ENCODE data around the gene TSKU.
A peak's percentile ranks its signal among the peaks of the same experiment; 100 is the strongest.

The TSKU gene

DNA sequence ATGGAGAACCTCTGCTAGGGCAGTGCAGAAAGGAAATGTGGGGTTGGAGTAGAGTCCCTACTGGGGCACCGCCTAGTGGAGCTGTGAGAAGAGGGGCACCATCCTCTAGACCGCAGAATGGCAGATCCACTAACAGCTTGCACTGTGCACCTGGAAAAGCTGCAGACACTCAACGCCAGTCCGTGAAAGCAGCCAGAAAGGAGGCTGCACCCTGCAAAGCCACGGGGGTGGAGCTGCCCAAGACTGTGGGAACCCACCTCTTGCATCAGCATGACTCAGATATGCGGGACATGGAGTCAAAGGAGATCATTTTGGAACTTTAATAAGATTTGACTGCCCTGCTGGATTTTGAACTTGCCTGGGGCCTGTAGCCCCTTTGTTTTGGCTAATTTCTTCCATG is 8.7 kb downstream of the TSKU start:
- Histone ChIP-seq H3K9ac (ENCODE audit: low read depth, low read length) (no peak overlapping the region), H3K4me3 (ENCODE audit: low read depth in 1 of 2, low read length in 2 of 2) (no peak overlapping the region), H3K27me3 (ENCODE audit: insufficient read depth, low read length, poor library complexity) (no peaks in the 10 kb centered on the region), H3K27ac (ENCODE audit: low read length) (no peak overlapping the region), H3K79me2 (ENCODE audit: insufficient read depth, low read length) (0 out of 2 replicates have a peak, but pooled peaks cover 4% of the 10 kb centered on the region), H3K36me3 (ENCODE audit: insufficient read depth, low read length) (peaks cover 5% of the 10 kb centered on the region), H3K4me2 (ENCODE audit: insufficient read depth, low read length) (no peak overlapping the region), H3K9me3 (ENCODE audit: insufficient read depth, low read length, severe bottlenecking) (peaks cover 2% of the 10 kb centered on the region), H2AFZ (ENCODE audit: low read depth, low read length) (no peak overlapping the region), H3K4me1 (ENCODE audit: insufficient read depth, low read length) (no peaks in the 10 kb centered on the region), H4K20me1 (ENCODE audit: insufficient read depth, low read length) (peaks cover 25% of the 10 kb centered on the region)
- TF ChIP-seq EZH2 (IDR thresholded peaks at IDR 0.05; ENCODE audit: borderline replicate concordance, low read depth, low read length, severe bottlenecking) (no peak), CTCF (IDR thresholded peaks at IDR 0.05; ENCODE audit: borderline replicate concordance, extremely low read depth, low read length, poor library complexity, severe bottlenecking) (no peak)
- ATAC-seq (ENCODE audit: insufficient read depth, low read depth) = peak; percentile 45; the same call in 1 of the 3 replicates
- DNase-seq = peak; percentile 39

- Histone ChIP-seq H3K9me3 (ENCODE audit: insufficient read depth, low read length, severe bottlenecking) (peaks cover 2% of the 10 kb centered on the region), H4K20me1 (ENCODE audit: insufficient read depth, low read length) (peaks cover 20% of the 10 kb centered on the region), H3K27ac (ENCODE audit: low read length) (no peak overlapping the region), H3K36me3 (ENCODE audit: insufficient read depth, low read length) (peaks cover 5% of the 10 kb centered on the region), H2AFZ (ENCODE audit: low read depth, low read length) (no peak overlapping the region), H3K9ac (ENCODE audit: low read depth, low read length) (no peak overlapping the region), H3K4me2 (ENCODE audit: insufficient read depth, low read length) (no peak overlapping the region), H3K4me3 (ENCODE audit: low read depth in 1 of 2, low read length in 2 of 2) (no peak overlapping the region), H3K79me2 (ENCODE audit: insufficient read depth, low read length) (0 out of 2 replicates have a peak, but pooled peaks cover 4% of the 10 kb centered on the region), H3K27me3 (ENCODE audit: insufficient read depth, low read length, poor library complexity) (no peaks in the 10 kb centered on the region), H3K4me1 (ENCODE audit: insufficient read depth, low read length) (no peaks in the 10 kb centered on the region)
- no peak for DNase-seq
- ATAC-seq (ENCODE audit: insufficient read depth, low read depth) = no peak
- no peak for TF ChIP-seq EZH2 (IDR thresholded peaks at IDR 0.05; ENCODE audit: borderline replicate concordance, low read depth, low read length, severe bottlenecking)
These were observed 9.5 kb downstream of the TSKU start for GRCh38 chr11:76792505-76793264.

- no peaks in the 10 kb centered on the region for H3K27me3 ChIP-seq (ENCODE audit: insufficient read depth, low read length, poor library complexity)
- no peak overlapping the region for H3K4me2 ChIP-seq (ENCODE audit: insufficient read depth, low read length)
- no peak for DNase-seq
- ATAC-seq (ENCODE audit: insufficient read depth, low read depth) = no peak
- H3K36me3 ChIP-seq (ENCODE audit: insufficient read depth, low read length) = peaks cover 5% of the 10 kb centered on the region
- TF ChIP-seq CTCF (IDR thresholded peaks at IDR 0.05; ENCODE audit: borderline replicate concordance, extremely low read depth, low read length, poor library complexity, severe bottlenecking) (no peak), EZH2 (IDR thresholded peaks at IDR 0.05; ENCODE audit: borderline replicate concordance, low read depth, low read length, severe bottlenecking) (no peak)
- no peak overlapping the region for H2AFZ ChIP-seq (ENCODE audit: low read depth, low read length)
- no peak overlapping the region for H3K9ac ChIP-seq (ENCODE audit: low read depth, low read length)
- peaks cover 2% of the 10 kb centered on the region for H3K9me3 ChIP-seq (ENCODE audit: insufficient read depth, low read length, severe bottlenecking)
- H3K79me2 ChIP-seq (ENCODE audit: insufficient read depth, low read length) = 0 out of 2 replicates have a peak, but pooled peaks cover 4% of the 10 kb centered on the region
- H3K27ac ChIP-seq (ENCODE audit: low read length) = no peak overlapping the region
- no peaks in the 10 kb centered on the region for H3K4me1 ChIP-seq (ENCODE audit: insufficient read depth, low read length)
- H3K4me3 ChIP-seq (ENCODE audit: low read depth in 1 of 2, low read length in 2 of 2) = no peak overlapping the region
- peaks cover 16% of the 10 kb centered on the region for H4K20me1 ChIP-seq (ENCODE audit: insufficient read depth, low read length)
These were observed 10.5 kb downstream of the TSKU start for GRCh38 chr11:76793391-76794291.
